ENCODE measurements around the gene ITGB4. TPM values are rescaled to one million over a fixed set of nuclear protein-coding genes. Genes with fewer than 3 reads are reported as not detected.

Gene ITGB4
- total and polyA plus RNA-seq, 2 experiments from 2014 or later = 6.1 to 9.7 TPM

DNA sequence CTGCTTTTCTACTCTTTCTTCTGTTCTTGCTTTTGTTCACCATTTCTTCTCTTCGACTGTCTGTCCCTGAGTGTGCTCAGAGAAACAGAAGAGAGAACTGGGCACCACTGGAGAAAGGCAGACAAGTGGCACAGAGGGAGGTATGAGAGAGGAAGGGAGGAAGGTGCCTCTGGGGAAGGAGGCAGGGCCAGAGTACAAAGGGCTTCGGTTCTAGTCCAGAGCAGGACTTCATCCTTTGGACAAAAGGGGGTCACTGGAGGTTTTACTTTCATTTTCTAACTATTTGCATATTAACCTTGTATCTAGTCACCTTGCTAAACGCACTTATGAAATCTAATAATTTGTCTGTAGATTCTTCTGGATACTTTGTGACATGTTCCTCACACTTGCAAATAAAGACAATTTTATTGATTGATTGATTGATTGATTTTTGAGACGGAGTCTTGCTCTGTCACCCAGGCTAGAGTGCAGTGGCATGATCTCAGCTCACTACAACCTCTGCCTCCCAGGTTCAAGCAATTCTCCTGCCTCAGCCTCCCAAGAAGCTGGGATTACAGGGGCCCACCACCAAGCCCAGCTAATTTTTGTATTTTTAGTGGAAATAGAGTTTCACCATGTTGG, 13.5 kb downstream of the ITGB4 start:
- Mint-ChIP-seq H3K27ac (no peak overlapping the region), H3K4me3 (no peak overlapping the region), H3K9me3 (no peaks in the 10 kb centered on the region), H3K27me3 (ENCODE audit: insufficient read depth, low read depth, poor library complexity) (peaks cover 4% of the 10 kb centered on the region), H3K4me1 (0 out of 3 replicates have a peak, but pooled peaks cover 6% of the 10 kb centered on the region), H3K36me3 (ENCODE audit: low read depth) (no peaks in the 10 kb centered on the region; the same call in 2 of the 3 replicates)
- no peak for TF ChIP-seq ZNF331 (CRISPR knock-in tag; IDR thresholded peaks at IDR 0.05; ENCODE audit: low read depth)
- TF ChIP-seq, protein P1, sequence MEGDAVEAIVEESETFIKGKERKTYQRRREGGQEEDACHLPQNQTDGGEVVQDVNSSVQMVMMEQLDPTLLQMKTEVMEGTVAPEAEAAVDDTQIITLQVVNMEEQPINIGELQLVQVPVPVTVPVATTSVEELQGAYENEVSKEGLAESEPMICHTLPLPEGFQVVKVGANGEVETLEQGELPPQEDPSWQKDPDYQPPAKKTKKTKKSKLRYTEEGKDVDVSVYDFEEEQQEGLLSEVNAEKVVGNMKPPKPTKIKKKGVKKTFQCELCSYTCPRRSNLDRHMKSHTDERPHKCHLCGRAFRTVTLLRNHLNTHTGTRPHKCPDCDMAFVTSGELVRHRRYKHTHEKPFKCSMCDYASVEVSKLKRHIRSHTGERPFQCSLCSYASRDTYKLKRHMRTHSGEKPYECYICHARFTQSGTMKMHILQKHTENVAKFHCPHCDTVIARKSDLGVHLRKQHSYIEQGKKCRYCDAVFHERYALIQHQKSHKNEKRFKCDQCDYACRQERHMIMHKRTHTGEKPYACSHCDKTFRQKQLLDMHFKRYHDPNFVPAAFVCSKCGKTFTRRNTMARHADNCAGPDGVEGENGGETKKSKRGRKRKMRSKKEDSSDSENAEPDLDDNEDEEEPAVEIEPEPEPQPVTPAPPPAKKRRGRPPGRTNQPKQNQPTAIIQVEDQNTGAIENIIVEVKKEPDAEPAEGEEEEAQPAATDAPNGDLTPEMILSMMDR (conservative IDR thresholded peaks at IDR 0.05; ENCODE audit: low read depth in 2 of 2) = no peak
- no peak for TF ChIP-seq EZH2phosphoT487 (IDR thresholded peaks at IDR 0.05; ENCODE audit: unreplicated experiment)
- no peak for TF ChIP-seq ZNF114 (CRISPR knock-in tag; IDR thresholded peaks at IDR 0.05)
- no peak for TF ChIP-seq EZH2 (IDR thresholded peaks at IDR 0.05; ENCODE audit: low read depth, unreplicated experiment)
- no peak for TF ChIP-seq POLR2AphosphoS5 (IDR thresholded peaks at IDR 0.05; ENCODE audit: low read depth)
- TF ChIP-seq, protein P2, sequence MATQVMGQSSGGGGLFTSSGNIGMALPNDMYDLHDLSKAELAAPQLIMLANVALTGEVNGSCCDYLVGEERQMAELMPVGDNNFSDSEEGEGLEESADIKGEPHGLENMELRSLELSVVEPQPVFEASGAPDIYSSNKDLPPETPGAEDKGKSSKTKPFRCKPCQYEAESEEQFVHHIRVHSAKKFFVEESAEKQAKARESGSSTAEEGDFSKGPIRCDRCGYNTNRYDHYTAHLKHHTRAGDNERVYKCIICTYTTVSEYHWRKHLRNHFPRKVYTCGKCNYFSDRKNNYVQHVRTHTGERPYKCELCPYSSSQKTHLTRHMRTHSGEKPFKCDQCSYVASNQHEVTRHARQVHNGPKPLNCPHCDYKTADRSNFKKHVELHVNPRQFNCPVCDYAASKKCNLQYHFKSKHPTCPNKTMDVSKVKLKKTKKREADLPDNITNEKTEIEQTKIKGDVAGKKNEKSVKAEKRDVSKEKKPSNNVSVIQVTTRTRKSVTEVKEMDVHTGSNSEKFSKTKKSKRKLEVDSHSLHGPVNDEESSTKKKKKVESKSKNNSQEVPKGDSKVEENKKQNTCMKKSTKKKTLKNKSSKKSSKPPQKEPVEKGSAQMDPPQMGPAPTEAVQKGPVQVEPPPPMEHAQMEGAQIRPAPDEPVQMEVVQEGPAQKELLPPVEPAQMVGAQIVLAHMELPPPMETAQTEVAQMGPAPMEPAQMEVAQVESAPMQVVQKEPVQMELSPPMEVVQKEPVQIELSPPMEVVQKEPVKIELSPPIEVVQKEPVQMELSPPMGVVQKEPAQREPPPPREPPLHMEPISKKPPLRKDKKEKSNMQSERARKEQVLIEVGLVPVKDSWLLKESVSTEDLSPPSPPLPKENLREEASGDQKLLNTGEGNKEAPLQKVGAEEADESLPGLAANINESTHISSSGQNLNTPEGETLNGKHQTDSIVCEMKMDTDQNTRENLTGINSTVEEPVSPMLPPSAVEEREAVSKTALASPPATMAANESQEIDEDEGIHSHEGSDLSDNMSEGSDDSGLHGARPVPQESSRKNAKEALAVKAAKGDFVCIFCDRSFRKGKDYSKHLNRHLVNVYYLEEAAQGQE (IDR thresholded peaks at IDR 0.05; ENCODE audit: unreplicated experiment) = no peak
- TF ChIP-seq, protein P3, sequence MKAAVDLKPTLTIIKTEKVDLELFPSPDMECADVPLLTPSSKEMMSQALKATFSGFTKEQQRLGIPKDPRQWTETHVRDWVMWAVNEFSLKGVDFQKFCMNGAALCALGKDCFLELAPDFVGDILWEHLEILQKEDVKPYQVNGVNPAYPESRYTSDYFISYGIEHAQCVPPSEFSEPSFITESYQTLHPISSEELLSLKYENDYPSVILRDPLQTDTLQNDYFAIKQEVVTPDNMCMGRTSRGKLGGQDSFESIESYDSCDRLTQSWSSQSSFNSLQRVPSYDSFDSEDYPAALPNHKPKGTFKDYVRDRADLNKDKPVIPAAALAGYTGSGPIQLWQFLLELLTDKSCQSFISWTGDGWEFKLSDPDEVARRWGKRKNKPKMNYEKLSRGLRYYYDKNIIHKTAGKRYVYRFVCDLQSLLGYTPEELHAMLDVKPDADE (IDR thresholded peaks at IDR 0.05) = no peak
- TF ChIP-seq CREB1 (CRISPR knock-in tag; IDR thresholded peaks at IDR 0.05; ENCODE audit: low read depth) = no peak
- no peak for TF ChIP-seq NANOG (IDR thresholded peaks at IDR 0.05; ENCODE audit: borderline replicate concordance)
- TF ChIP-seq, protein P4, sequence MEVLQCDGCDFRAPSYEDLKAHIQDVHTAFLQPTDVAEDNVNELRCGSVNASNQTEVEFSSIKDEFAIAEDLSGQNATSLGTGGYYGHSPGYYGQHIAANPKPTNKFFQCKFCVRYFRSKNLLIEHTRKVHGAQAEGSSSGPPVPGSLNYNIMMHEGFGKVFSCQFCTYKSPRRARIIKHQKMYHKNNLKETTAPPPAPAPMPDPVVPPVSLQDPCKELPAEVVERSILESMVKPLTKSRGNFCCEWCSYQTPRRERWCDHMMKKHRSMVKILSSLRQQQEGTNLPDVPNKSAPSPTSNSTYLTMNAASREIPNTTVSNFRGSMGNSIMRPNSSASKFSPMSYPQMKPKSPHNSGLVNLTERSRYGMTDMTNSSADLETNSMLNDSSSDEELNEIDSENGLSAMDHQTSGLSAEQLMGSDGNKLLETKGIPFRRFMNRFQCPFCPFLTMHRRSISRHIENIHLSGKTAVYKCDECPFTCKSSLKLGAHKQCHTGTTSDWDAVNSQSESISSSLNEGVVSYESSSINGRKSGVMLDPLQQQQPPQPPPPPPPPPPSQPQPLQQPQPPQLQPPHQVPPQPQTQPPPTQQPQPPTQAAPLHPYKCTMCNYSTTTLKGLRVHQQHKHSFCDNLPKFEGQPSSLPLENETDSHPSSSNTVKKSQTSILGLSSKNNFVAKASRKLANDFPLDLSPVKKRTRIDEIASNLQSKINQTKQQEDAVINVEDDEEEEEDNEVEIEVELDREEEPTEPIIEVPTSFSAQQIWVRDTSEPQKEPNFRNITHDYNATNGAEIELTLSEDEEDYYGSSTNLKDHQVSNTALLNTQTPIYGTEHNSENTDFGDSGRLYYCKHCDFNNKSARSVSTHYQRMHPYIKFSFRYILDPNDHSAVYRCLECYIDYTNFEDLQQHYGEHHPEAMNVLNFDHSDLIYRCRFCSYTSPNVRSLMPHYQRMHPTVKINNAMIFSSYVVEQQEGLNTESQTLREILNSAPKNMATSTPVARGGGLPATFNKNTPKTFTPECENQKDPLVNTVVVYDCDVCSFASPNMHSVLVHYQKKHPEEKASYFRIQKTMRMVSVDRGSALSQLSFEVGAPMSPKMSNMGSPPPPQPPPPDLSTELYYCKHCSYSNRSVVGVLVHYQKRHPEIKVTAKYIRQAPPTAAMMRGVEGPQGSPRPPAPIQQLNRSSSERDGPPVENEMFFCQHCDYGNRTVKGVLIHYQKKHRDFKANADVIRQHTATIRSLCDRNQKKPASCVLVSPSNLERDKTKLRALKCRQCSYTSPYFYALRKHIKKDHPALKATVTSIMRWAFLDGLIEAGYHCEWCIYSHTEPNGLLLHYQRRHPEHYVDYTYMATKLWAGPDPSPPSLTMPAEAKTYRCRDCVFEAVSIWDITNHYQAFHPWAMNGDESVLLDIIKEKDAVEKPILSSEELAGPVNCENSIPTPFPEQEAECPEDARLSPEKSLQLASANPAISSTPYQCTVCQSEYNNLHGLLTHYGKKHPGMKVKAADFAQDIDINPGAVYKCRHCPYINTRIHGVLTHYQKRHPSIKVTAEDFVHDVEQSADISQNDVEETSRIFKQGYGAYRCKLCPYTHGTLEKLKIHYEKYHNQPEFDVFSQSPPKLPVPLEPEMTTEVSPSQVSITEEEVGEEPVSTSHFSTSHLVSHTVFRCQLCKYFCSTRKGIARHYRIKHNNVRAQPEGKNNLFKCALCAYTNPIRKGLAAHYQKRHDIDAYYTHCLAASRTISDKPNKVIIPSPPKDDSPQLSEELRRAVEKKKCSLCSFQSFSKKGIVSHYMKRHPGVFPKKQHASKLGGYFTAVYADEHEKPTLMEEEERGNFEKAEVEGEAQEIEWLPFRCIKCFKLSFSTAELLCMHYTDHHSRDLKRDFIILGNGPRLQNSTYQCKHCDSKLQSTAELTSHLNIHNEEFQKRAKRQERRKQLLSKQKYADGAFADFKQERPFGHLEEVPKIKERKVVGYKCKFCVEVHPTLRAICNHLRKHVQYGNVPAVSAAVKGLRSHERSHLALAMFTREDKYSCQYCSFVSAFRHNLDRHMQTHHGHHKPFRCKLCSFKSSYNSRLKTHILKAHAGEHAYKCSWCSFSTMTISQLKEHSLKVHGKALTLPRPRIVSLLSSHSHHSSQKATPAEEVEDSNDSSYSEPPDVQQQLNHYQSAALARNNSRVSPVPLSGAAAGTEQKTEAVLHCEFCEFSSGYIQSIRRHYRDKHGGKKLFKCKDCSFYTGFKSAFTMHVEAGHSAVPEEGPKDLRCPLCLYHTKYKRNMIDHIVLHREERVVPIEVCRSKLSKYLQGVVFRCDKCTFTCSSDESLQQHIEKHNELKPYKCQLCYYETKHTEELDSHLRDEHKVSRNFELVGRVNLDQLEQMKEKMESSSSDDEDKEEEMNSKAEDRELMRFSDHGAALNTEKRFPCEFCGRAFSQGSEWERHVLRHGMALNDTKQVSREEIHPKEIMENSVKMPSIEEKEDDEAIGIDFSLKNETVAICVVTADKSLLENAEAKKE (CRISPR knock-in tag; IDR thresholded peaks at IDR 0.05) = no peak
- no peak for TF ChIP-seq STAT1 (IDR thresholded peaks at IDR 0.05; ENCODE audit: unreplicated experiment)
- TF ChIP-seq JUNB (IDR thresholded peaks at IDR 0.05; ENCODE audit: unreplicated experiment) = no peak
- Histone ChIP-seq H3K79me2 (replicated peaks; ENCODE audit: insufficient read depth) (no peaks in the 10 kb centered on the region), H3K4me3 (no peak overlapping the region), H3K9me2 (ENCODE audit: insufficient read depth) (no peaks in the 10 kb centered on the region), H3F3A (replicated peaks; ENCODE audit: low read depth) (no peaks in the 10 kb centered on the region), H3K36me3 (ENCODE audit: insufficient read depth) (no peaks in the 10 kb centered on the region), H2AFZ (no peak overlapping the region), H3K4me1 (ENCODE audit: insufficient read depth) (no peaks in the 10 kb centered on the region), H4K20me1 (replicated peaks; ENCODE audit: insufficient read depth) (no peaks in the 10 kb centered on the region), H3K27me3 (ENCODE audit: insufficient read depth) (no peaks in the 10 kb centered on the region), H3K27ac (ENCODE audit: low read depth) (no peak overlapping the region), H3K4me2 (no peak overlapping the region)
- ATAC-seq (no peak), DNase-seq (ENCODE audit: low spot score) (no peak)

All from GM23338 (cell line).